GM19240 (cell line): Measurements from ENCODE around the gene ATP6V1B1.

Source experiments
- DNase-seq: peaks from one replicate; pipeline ENCODE4 v3.0.0; 2011; ENCODE audit warnings: low spot score; ENCODE audit not compliant: insufficient read length

The ATP6V1B1 gene

DNA sequence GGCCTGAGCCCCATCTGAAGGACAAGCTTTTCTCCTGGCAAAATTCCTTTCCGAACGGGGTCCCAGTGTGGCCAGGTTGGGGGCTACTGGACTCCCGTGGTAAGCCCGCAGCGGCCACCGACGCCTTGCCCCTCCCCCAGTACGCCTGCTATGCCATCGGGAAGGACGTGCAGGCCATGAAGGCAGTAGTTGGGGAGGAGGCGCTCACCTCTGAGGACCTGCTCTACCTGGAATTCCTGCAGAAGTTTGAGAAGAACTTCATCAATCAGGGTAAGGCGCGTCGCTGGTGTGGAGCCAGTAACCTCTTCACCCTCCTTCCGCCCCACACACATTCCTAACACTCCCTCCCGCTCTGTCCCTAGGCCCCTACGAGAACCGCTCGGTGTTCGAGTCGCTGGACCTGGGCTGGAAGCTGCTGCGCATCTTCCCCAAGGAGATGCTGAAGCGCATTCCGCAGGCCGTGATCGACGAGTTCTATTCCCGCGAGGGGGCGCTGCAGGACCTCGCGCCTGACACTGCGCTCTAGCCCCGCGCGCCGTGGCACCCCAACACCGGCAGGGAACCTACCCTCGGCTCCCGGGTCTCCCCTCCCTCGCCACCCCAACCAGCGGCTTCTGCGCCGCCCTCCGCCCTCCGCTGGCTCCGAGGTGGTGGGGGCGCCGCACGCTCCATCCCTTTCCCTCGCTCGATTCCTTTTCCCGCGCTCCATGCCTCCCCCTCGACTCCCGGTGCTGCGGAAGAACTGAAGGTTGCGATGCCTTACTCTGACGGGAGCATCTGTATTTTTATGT, 29.1 kb downstream of the ATP6V1B1 start:
- peak; percentile 52 for DNase-seq

DNA sequence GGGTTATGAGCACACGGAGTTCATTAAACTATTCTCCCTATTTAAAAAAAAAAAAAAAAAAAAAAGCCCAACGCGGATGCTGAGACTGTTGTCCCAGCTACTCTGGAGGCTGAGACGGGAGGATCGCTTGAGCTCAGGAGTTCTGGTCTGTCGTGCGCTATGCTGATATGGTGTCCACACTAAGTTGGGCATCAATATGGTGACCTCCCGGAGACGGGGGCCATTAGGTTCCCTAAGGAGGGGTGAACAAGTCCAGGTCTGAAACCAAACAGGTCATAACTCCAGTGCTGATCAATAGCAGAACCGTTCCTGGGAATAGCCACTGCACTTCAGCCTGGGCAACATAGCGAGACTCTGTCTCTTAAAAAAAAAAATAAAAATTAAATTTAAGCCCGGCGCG, 29.8 kb downstream of the ATP6V1B1 start:
- no peak for DNase-seq

DNA sequence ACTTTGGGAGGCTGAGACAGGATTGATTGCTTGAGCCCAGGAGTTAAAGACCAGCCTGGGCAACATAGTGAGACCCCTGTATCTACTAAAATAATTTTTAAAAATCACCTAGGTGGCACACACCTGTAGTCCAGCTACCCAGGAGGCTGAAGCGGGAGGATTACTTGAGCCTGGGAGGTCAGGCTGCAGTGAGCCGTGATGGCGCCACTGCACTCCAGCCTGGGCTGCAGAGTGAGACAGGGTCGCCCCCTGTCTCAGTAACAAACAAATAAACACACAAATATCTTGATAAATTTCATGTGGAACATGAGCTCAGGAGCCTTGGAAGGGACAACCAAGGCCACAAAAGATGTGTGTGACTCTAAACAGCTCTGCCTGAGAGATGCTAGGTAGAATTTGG, 31.0 kb downstream of the ATP6V1B1 start:
- DNase-seq, result no peak

DNA sequence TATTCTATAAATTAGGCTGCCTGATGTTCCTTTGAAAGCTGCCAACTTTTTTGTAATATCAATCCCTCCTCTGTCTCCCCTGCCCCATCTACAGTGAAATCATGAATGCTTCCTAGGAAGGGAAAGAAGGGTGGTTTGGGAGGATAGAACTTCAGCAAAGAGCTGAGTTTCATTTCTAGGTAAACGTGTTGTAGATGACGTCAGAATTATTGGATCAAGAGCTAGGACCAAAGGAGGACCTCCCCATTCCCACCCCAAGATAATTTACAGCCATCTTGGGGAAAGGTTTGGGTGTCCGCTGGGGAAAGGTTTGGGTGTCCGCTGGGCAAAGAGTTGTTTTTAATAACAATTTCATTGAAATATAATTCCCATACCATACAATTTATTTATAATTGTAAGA, 31.5 kb downstream of the ATP6V1B1 start:
- no peak for DNase-seq

DNA sequence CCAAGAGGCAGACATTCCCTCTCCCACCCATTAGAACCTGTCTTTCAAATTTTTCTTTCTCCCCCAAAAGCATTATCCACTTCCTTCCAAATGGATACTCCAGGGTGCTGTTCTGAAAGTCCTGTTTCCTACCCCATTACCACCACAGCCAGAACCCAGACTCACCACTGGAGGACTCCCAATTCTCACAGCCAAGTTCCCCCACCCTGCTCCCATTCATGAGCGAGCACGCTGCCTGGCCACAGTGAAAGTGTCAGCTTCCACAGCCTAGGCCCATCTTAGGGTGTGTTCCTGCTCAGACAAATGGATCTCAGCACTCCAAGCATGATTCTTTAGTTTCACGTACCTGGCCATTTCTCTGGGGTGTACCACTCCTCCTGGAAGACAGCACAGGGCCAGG, 38.9 kb downstream of the ATP6V1B1 start:
- no peak for DNase-seq

DNA sequence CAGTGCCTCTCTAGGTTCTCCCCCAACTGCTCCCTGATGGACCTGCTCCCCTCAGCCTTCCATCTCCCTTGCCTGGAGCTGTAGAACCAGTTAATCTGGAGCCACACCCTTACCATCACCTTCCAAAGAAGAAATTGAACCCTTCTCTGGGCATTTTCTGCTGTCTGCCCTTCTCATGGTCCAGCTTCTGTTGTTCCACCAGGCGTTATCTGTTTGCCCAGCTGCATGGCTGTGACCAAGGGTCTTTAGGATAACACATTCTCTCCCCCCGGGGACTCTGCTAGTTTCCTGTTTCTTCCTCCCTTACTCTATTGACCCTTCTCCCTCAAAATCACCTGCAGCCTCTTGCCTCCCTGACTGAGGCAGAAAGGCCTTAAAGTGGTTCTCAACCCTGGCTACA, 39.5 kb downstream of the ATP6V1B1 start:
- no peak for DNase-seq

DNA sequence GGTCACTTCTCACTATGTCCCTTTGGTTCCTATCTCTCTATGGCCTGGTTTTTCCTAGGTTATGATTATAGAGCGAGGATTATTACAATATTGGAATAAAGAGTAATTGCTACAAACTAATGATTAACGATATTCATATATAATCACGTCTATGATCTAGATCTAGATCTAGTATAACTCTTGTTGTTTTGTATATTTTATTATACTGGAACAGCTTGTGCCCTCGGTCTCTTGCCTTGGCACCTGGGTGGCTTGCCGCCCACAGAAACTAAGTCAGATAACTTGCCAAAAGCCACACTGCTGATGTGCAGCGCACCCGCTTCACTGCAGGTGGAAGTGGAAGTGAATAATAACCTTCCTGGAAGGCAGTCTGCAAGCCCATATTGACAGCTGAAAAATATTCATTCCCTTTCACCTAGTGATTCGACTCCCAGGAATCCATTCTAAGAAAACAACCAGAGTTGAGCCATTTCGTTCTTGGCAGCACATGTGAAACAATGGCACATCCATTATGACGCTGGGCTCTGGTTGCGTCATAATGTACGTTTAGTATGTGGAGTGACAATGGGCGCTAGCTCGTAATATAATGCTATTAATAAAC, 42.0 kb downstream of the ATP6V1B1 start:
- DNase-seq, result no peak

DNA sequence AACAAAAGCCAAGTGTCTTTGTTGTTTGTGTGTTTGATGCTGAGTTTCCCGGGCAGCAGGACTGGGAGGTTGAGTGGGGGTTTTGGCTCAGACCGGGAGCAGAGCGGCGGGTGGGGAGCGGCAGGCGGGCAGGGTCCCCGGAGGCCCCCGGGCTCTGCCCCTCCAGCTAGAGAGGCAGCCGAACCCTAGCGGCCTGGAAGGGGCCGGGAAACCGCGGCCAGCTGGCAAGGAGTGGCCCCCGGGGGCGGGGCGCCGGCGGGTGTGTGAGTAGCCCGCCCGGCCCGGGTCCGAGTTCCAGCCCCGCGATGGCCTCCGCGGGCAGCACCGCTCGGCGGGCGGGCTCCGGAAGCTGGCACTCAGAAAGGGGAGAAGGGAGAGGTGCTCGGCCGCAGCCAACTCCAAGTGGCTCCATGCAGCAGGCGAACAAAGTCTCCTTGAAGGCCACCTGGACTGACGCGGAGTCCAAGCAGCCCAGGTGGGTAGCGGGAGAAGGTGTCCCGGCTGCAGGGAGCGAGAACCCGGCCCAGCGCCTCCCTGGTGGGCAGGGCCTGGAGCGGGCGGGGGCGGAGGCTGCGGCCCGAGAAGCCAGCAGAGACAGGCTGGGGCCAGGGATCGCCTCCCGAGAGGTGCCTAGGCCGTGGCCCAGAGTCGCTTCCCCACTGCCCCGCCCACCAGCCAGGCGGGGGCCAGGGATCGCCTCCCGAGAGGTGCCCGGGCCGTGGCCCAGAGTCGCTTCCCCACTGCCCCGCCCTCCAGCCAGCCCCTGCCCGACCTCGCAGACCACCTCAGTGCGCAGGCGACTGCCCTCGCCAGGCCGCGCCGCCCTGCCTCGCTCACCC, 42.9 kb downstream of the ATP6V1B1 start, which contains the start of gene ANKRD53:
TSS of gene ANKRD53 (plus strand) at position 290 of the 839 bp plus-strand sequence. CDS start at position 306, 16 bp downstream.
- DNase-seq, result no peak

DNA sequence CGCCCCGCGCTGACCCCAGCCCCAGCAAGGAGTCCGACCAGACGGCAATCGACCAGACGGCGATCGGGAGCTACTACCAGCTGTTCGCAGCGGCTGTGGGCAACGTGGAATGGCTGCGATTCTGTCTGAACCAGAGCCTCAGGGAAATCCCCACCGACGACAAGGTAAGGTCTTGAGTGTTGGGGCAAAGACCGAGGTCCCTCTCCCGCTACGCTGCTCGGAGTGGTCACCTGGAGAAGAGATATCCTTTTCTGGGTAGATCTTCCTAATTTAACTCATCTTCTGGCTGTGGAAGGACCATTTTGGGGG, 43.4 kb downstream of the ATP6V1B1 start:
- no peak for DNase-seq

DNA sequence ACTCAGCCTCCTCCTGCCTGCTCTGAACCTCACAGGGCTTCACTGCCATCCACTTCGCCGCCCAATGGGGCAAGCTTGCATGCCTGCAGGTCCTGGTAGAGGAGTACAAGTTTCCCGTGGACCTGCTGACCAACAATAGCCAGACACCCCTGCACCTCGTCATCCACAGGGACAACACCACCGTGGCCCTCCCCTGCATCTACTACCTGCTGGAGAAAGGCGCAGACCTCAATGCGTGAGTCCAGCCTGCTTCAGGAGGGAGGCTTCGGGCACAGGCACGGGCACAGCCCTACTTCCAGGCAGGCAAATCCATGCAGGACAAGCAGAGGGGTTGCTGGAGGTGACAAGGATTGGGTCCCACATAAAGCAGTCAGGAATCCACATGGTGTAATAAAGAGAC, 43.9 kb downstream of the ATP6V1B1 start:
- DNase-seq, result no peak

DNA sequence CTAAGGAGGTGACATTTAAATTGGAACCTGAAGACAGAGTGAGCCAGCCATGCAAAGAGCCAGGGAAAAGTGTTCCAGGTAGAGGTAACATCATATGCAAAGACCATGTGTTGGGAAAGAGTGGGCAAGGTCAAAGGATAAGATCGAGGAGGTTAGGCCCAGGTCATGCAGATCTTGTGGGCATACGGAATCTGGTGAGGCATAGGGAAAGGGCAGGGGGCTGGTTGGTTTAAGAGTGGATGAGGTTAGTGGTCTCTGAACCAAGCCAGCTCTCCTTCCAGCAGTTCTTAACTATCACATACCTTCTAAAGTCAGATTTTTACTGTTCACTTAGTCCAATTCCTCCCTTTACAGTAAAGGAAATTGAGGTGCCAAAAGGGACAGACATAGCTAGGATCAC, 45.7 kb downstream of the ATP6V1B1 start:
- no peak for DNase-seq

DNA sequence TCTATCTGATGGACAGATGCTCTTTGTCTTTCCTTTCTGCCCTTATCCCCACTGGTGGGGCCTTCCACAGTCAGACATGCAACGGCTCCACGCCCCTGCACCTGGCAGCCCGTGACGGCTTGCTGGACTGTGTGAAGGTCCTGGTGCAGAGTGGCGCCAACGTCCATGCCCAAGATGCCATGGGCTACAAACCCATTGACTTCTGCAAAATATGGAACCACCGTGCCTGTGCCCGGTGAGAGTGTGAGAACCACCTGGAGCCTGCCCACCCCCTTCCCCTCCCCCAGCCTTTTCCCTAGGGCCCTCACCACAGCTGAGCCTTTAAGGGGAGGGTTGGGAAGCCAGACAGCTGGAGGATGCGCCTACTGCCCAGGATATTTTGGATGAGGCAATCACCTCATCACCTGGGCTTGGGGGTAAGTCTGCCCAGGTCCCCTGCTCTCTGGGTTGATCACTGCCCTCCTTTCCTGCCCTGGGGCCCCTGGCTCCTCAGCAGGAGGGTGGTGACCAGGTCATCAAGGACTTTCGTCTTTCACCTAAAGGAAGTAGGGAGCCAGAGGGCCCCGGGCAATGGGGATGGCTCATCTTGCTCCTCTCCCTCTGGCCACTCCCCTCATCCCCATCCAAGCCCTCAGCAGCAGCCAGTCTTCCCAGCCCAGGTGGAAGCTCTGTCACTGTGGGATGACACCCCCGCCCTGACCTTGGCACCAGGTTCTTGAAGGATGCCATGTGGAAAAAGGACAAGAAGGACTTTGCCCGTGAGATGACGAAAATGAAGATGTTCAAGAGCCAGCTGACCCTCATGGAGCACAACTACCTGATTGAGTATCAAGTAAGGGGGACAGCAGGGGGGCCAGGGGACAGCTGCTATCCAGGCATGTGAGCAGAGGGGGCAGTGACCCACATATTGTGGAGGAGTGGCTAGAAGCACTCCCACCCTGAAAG, 46.4 kb downstream of the ATP6V1B1 start:
- DNase-seq, result no peak

DNA sequence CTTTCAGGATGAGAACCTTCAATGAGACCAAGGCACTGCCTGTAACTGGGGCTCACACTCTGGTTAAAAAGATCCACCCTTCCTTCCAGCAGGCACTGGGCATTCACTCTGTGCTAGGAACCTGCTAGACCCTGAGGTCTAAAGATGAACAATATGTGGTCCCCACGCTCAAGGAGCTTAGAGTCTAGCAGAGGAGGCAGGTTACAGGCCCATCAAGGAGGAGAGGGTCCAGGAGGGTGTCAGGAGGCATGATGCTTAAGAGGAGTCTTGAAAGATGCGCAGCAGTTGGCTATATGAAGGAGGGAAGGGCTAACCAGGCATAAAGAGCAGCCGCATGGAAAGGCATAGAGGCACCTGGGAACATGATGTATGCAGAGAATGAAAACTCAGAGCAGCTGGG, 47.3 kb downstream of the ATP6V1B1 start:
- no peak for DNase-seq

DNA sequence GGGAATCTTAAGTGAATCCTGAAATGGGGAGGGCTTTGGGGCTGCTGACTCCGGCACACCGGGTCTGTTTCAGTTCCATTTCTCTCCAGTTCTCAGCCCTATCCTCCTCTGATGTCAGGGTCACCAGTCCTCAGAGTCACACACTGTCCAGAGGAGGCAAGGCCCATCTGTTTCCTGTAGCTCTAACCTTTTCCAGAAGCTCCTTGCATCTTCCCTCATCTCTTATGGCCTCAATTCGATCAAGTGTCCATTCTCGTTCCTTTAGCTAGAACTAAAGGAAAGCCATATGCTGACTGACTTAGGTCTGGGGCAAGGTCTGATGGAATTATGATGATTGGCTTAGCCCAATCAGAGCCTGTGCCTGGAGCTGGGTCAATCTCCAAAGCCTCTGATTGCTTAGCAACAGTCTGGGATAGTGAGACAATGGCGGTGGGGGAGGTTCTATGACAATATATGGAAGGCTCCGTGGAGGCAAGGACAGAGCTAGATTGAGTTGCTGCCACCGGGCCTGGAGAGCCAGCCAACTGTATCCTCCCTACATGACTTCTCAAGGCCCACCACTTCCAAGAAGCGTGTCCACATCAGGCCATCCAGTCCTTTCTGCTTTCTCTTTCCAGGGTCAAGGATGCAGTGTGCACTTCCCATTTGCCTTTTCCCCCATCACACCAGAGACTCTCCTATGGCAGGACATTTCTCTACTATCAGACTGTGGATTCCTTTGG, 48.0 kb downstream of the ATP6V1B1 start:
- DNase-seq, result no peak

DNA sequence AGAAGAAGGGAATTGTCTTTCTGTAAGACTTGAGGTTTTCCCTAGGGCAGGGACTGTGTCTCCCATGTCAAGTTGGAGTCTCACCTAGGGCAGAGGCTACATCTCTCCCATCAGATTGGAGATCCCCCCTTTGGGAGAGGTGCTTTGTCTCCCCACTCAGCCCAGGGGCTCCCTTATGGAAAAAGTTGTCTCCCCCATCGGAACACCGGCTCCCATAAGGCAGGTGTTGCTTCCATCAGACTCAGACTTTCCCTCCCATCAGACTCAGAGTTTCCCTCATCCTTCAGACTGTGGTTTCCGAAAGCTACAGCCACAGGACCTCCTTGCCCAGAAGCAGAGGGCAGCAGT, 48.5 kb downstream of the ATP6V1B1 start:
- no peak for DNase-seq

DNA sequence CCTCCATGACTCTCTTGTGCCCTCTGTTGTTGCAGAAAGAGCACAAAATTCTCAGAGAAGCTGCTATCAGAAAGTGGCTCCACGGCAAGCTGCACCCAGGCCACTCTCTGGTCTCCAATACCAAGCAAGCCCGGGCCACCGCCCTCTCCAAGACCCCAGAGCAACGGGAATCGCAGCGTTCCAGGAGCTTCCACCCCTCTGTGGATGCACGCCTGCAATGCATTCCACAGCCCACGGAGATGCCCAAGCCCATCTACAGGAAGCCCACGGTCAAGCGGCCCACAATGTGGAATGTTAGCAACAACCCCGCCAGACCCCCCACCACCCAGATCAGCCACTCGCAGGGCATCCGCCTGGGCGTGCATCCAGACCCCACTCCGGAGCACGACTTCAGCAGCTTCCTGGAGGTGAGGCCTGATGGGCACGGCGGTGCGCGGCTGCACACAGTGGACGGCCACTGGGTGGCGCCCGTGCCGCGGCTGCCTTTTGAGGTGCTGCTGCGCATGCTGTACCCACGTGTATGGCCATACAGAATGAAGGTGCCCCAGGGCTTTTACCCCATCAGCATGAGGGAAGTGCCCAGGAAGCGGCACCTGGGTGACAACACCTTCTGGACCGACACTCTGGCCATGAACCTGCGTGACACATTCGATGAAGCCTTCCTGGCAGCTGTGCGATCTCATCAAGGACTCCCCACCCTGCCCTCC, 49.0 kb downstream of the ATP6V1B1 start:
- DNase-seq, result peak; percentile 78

DNA sequence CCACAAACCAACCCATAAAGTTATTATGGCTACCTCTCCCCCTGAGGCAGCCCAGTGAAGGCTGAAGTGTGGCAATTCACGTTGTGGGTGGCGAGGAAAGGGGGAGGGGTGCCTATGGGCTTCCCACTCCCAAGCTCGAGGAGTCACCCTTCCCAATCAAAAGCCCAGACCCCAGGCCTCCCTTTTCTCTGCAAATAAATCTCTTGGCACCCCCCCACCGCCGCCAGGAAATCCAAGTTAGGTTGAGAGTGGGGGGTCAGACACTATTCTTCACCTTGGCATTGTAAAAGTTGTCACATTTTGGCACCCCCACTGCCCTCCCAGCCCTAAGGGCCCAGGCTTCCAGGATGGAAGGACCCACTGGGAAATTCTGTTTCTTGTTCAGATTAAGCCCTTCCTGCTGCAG, 49.6 kb downstream of the ATP6V1B1 start:
- DNase-seq, result no peak

DNA sequence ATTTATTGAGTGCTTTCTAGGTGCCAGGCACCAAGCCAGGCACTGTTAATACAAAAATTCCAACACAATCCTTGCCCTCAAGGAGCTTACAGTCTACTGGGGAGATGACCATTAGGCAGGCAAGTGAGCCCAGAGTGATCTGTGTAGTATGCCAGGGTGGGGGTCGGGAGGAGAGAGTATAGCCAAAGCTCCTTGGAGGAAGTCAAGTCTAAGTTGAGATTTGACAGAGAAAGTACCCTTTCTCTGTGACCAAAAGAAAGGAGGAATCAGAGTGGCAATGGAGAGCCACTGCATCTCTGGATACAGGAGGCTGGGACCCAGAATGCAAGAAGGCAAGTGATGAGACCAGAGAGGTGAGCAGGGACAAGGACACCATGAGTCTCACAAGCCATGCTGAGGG, 50.3 kb downstream of the ATP6V1B1 start:
- no peak for DNase-seq

DNA sequence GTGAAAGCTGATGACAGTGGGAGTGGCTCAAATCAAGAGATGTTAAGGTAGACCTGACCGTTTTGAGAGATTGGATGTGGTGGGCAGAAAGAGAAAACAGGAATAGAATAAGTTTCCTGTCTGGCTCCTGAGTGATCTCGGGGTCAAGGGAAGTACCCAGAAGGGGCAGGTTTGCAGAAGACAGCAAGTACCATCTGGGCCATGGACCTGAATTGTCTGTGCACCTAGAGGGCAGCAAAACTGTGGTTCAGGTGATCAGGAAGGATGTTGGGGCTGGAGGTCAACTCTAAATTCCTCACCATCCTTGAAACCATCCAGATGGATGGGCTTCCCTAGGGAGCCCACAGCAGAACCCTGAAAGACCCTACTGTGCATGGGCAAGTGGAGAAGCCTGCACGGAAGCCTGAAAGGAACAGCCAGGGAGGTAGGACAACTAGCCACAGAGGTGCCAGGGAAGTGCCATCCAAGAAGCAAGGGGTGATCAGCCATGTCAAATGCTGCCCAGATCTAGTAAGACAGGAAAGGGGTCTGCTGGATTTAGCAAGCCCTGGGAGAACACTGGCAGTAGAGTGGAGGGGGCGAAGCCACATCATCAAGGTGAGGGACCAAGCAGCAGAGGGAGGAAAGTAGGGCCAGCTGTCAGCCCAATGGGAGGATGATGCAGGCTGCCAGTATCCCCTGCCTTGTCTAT, 50.9 kb downstream of the ATP6V1B1 start:
- DNase-seq, result no peak

DNA sequence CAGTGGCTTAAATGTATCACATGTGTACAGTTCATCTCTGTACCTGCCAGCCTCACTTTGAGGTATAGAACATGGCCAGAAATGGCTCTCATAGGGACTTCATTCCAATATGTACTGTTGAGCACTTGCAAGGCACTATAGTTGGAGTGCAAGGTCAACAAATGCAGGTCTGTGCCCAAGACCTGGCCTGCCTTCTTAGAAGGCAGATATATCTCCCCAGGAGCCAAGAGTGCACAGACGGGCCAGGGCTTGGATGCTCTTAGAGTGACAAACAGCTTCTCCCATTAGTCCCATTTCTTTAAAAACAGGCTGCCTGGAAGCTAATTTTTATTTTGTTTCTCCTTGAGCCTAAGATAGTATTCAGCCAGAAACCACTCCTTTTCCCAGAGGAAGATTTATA, 51.7 kb downstream of the ATP6V1B1 start:
- DNase-seq, result no peak
